Loucy (cell line): ENCODE measurements around the gene PARN.

Experiments used
- H2AFZ ChIP-seq: fragments of 200-600 bp; sonication (generic); 2 replicates; pipeline ENCODE4 v1.6.0; 2016; ENCODE audit warnings: antibody characterized with exemption, mild to moderate bottlenecking, low read length, moderate library complexity
- H3F3A ChIP-seq: fragments of 200-600 bp; 2 replicates; pipeline ENCODE4 v1.6.0; 2016; ENCODE audit warnings: antibody characterized with exemption, low read depth, mild to moderate bottlenecking
- H3K27me3 ChIP-seq: fragments of 200-600 bp; sonication (generic); 2 replicates; pipeline ENCODE4 v1.6.1; 2014; ENCODE audit warnings: low read length, mild to moderate bottlenecking; ENCODE audit not compliant: insufficient read depth, poor library complexity, severe bottlenecking
- H3K36me3 ChIP-seq: fragments of 200-600 bp; sonication (generic); 2 replicates; pipeline ENCODE4 v1.6.1; 2016; ENCODE audit warnings: low read length; ENCODE audit not compliant: insufficient read depth
- H3K4me1 ChIP-seq: fragments of 200-600 bp; sonication (generic); 2 replicates; pipeline ENCODE4 v1.5.1; 2014; ENCODE audit warnings: low read length, mild to moderate bottlenecking; ENCODE audit not compliant: insufficient read depth, poor library complexity, severe bottlenecking
- H3K4me2 ChIP-seq: fragments of 200-600 bp; sonication (generic); 2 replicates; pipeline ENCODE4 v1.6.0; 2014; ENCODE audit warnings: antibody characterized with exemption, low read length, low read depth, mild to moderate bottlenecking; ENCODE audit not compliant: poor library complexity, severe bottlenecking
- H3K4me3 ChIP-seq: fragments of 200-600 bp; sonication (generic); 2 replicates; pipeline ENCODE4 v1.5.1; 2014; ENCODE audit warnings: low read length, mild to moderate bottlenecking, mixed read lengths; ENCODE audit not compliant: poor library complexity, severe bottlenecking
- H3K79me2 ChIP-seq: fragments of 200-600 bp; sonication (generic); 2 replicates; pipeline ENCODE4 v1.6.1; 2014; ENCODE audit warnings: low read length; ENCODE audit not compliant: insufficient read depth
- H3K9ac ChIP-seq: fragments of 200-600 bp; sonication (generic); 2 replicates; pipeline ENCODE4 v1.6.0; 2014; ENCODE audit warnings: mild to moderate bottlenecking, low read depth, low read length, moderate library complexity; ENCODE audit not compliant: poor library complexity, severe bottlenecking
- H3K9me2 ChIP-seq: fragments of 200-600 bp; sonication (generic); replicated peaks from 2 replicates; pipeline ENCODE4 v1.6.1; 2016; ENCODE audit warnings: low read depth, low read length, mixed read lengths
- H3K9me3 ChIP-seq: fragments of 200-600 bp; sonication (generic); 2 replicates; pipeline ENCODE4 v1.6.1; 2014; ENCODE audit warnings: mild to moderate bottlenecking, antibody characterized with exemption, low read length, low read depth; ENCODE audit not compliant: insufficient read depth
- H4K20me1 ChIP-seq: fragments of 200-600 bp; sonication (generic); 2 replicates; pipeline ENCODE4 v1.6.0; 2014; ENCODE audit warnings: antibody characterized with exemption, low read length, mild to moderate bottlenecking; ENCODE audit not compliant: insufficient read depth, poor library complexity, severe bottlenecking
- EZH2phosphoT487 ChIP-seq: fragments of 200-600 bp; IDR thresholded peaks from 2 replicates; pipeline ENCODE4 v1.6.1; 2018; ENCODE audit warnings: antibody characterized with exemption, mild to moderate bottlenecking, moderate library complexity, borderline replicate concordance
- TF ChIP-seq, protein P1 (sequence below): fragments of 200-600 bp; sonication (generic); conservative IDR thresholded peaks from 2 replicates; pipeline ENCODE4 v1.5.1; 2014; ENCODE audit warnings: mild to moderate bottlenecking, antibody characterized with exemption, low read length

The PARN gene

DNA sequence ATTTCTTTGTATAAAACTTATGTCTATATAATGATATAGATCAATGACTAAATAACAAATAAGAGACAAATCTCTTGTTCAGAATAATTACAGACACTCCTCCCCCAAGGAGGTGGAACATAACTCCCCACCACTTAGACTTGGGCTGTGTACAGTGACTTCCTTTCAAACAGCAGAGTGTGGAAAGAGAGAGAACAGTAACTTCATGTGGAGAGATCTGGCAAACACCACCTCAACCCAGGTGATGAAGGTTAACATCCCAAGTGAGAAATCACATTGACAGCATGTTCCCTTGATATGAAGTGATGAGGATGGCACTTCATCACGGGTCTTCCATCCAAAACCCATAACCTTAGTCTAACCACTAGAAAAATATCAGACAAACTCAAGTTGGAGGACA lies 169.3 kb downstream of the PARN start:
- Histone ChIP-seq H3K9me2 (no peaks in the 10 kb centered on the region), H3K79me2 (no peaks in the 10 kb centered on the region), H3K4me2 (no peak overlapping the region), H3K4me1 (no peaks in the 10 kb centered on the region), H3K36me3 (peaks cover 4% of the 10 kb centered on the region; the same call in 1 of the 2 replicates), H3K4me3 (no peak overlapping the region), H3K9ac (no peak overlapping the region), H3F3A (no peaks in the 10 kb centered on the region), H3K27me3 (no peaks in the 10 kb centered on the region), H3K9me3 (no peaks in the 10 kb centered on the region), H4K20me1 (no peaks in the 10 kb centered on the region), H2AFZ (no peak overlapping the region)
- no peak for TF ChIP-seq EZH2phosphoT487
- TF ChIP-seq, protein P1, sequence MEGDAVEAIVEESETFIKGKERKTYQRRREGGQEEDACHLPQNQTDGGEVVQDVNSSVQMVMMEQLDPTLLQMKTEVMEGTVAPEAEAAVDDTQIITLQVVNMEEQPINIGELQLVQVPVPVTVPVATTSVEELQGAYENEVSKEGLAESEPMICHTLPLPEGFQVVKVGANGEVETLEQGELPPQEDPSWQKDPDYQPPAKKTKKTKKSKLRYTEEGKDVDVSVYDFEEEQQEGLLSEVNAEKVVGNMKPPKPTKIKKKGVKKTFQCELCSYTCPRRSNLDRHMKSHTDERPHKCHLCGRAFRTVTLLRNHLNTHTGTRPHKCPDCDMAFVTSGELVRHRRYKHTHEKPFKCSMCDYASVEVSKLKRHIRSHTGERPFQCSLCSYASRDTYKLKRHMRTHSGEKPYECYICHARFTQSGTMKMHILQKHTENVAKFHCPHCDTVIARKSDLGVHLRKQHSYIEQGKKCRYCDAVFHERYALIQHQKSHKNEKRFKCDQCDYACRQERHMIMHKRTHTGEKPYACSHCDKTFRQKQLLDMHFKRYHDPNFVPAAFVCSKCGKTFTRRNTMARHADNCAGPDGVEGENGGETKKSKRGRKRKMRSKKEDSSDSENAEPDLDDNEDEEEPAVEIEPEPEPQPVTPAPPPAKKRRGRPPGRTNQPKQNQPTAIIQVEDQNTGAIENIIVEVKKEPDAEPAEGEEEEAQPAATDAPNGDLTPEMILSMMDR = no peak

DNA sequence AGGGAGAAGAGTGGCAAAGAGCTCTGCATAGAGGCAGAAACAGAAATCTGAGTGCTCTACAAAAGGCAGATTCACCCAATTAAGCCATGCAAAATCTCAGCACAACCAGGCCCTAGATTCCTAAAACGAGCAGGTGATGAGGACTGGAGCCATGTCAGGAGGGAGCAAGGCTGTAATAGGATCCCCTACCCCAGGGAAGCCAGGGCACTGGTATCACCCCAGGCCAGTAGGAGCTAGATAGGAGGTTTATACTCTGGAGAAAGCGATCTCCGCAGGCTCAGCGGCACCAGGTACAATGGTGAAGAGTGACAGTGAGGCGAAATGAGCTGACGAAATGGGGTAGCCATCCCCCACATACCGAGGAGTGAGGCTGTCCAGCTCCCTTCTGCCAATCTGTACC lies 171.5 kb downstream of the PARN start:
- Histone ChIP-seq H3K4me3 (no peak overlapping the region), H3K4me1 (no peaks in the 10 kb centered on the region), H3F3A (no peaks in the 10 kb centered on the region), H2AFZ (no peak overlapping the region), H4K20me1 (no peaks in the 10 kb centered on the region), H3K4me2 (no peak overlapping the region), H3K9me3 (no peaks in the 10 kb centered on the region), H3K27me3 (no peaks in the 10 kb centered on the region), H3K9me2 (no peaks in the 10 kb centered on the region), H3K79me2 (no peaks in the 10 kb centered on the region), H3K9ac (no peak overlapping the region), H3K36me3 (peaks cover 4% of the 10 kb centered on the region; the same call in 1 of the 2 replicates)
- TF ChIP-seq, protein P1 = no peak
- no peak for TF ChIP-seq EZH2phosphoT487

DNA sequence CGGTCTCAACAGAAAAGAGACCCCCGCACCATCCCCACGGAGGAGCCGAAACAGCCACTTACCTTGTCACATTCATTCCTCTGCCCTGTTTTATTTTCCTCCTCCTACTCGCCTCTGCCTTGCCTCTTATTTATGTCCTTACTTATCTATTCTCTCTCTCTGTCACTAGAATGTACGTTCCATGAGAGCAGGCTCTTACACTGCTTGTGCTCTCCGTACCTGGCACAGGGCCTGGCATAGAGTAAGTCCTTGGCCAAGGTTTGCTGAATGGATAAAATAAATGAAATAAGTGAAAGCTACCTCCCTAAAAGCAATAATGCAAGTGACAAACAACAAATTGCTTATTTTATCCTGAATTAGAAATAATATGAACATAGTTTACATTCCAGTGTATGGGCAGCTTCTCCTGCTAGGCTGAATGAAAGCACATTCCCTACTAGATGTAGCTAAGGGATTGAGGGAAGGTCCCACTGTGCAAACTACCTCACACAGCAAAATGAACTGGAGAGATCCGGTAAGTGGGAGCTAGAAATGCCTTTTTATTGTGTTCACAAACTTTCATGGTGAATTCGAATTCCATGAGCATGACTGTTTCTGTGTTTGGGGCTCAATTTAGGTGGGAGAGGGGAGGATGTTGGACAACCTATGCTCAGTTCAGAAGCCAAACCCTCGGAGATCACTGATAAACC lies 173.1 kb downstream of the PARN start:
- Histone ChIP-seq H3K79me2 (no peaks in the 10 kb centered on the region), H3K36me3 (peaks cover 4% of the 10 kb centered on the region; the same call in 1 of the 2 replicates)

More for the DNA sequence above, 173.1 kb downstream of the PARN start:
- Histone ChIP-seq H3K9ac (no peak overlapping the region), H3K9me2 (no peaks in the 10 kb centered on the region), H2AFZ (no peak overlapping the region), H3F3A (no peaks in the 10 kb centered on the region), H3K4me2 (no peak overlapping the region), H4K20me1 (no peaks in the 10 kb centered on the region), H3K4me1 (no peaks in the 10 kb centered on the region), H3K9me3 (no peaks in the 10 kb centered on the region), H3K27me3 (no peaks in the 10 kb centered on the region), H3K4me3 (no peak overlapping the region)
- TF ChIP-seq, protein P1 = no peak
- no peak for TF ChIP-seq EZH2phosphoT487
